Midbrain (tissue), 1 donor: Measurements from ENCODE around the gene TALDO1.
A peak's percentile ranks its signal among the peaks of the same experiment; 100 is the strongest.

Experiments used
- DNase-seq: peaks from one replicate; lab custom pipeline; 2025; lab: John Stamatoyannopoulos, UW

TALDO1 gene

GRCh38 chr11:769887-770641 is 22.8 kb downstream of the TALDO1 start:
- DNase-seq: no peak

DNA sequence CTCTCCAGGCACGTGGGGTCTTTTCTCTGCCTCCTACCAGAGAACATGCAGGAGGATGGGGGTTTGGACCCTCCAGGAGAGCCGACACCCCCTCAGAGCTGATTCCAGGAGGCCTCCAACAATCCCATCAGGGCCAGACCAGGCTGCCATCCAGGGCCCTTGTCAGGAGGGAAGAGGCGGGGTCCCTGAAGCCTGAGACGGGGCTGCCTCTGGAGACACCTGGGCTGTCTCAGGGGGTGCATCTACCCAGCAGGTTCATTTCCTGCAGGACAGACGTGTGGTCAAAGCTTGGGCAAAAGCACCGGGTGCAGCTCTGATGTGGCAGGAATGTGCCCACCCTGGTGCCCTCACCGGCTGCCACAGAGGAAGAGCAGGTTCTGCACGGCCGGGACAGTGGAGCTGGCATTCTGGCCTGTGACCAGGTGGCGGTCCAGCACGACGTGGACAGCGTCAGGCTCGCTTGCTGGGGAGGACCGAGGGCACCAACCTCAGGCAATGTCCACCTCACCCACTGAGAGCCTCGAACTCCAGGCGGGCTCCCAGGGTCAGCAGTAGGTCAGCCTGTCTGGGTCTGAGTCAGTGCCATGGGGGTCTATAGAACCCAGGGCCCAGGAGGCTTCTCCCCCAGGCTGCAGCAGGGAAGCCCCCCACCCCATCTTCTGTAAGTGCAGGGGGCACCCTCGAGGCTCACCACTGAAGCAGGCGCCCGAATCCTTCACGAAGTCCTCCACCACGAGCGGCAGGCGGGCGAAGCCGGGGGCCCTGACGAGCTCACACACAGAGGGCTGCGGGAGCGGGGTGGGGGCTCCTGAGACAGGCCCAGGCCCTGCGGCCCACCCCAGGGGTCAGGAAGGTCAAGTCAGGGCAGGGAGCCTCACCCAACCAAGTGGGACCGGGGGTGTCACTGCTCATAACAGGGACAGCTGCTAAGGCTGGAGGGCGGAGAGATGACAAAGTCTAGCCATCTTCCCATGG is 23.7 kb downstream of the TALDO1 start:
- no peak for DNase-seq

DNA sequence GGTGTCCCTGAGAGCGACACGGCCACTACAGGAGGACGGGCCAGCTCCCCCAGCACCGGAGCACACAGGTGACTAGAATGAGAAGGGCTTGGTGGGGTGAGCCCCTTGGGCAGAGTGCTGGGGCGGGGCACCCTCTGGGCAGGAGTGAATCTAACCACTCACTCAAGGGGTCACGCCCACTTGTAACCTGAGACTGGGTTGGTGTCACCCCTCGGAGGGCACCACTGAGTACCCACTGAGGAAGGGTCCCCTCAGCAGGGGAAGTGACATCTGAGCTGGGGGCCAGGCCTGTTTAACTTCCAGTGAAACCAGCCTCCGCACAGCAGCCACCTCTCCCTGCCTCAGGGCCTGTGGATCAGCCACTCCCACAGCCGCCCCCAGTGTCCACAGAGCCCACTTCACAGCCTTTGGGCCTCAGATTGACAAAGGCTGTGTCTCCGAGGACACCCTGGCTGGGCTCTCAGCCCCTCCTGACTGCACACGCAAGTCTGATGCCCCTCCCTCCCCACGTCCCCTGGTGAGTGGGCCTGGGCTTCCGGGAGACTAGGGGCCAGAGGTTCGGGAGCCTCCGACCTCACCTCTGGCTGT is 24.4 kb downstream of the TALDO1 start:
- DNase-seq: no peak

DNA sequence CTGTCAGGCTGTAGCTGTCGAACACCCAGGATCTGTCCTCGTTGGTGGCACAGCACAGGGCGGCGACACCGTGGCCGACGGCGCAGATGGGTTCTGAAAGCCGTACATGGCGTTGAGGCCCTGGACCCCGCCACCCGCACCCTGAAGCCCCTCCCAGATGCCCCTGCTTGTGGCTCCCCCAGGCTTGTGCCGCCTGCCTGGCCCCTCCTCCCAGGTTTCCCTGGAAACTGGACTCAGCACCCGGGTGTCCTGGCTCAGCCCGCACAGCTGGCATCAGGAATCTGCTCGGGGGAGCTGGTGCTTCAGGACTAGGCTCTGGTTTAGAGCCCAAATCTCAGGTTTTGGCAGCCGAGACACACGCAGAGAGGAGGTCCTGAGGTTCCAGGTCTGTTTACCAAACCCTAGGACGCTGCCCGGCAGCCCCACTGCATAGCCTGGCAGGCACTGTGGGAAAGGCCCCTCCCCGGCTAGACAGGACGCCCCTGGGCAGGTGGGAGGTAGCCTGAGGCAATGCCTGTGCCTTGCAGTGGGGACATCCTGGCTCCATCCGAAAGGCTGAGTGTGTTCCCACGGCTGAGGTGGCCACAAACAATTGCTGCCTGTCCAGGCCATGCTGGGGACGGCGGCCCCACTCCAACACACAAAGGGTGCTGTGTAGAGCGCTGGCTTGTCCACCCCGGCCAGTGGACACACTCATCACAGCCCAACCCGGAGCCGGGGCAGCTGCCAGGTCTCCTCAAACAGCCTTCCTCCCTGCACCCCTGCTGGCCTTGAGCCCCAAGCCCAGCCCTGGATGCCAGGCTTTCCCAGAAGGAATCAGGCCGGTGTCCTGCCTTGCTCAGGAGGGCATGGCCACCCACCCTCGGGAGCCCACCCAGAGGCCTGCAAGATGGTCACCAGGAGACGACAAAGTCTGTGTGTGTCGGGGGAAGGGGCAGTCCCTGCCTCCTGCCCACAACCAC is 25.4 kb downstream of the TALDO1 start:
- peak; percentile 92 for DNase-seq

- DNase-seq: no peak
These were observed 26.2 kb downstream of the TALDO1 start for GRCh38 chr11:773425-773824.

GRCh38 chr11:773830-774229 is 26.6 kb downstream of the TALDO1 start:
- DNase-seq: no peak

DNA sequence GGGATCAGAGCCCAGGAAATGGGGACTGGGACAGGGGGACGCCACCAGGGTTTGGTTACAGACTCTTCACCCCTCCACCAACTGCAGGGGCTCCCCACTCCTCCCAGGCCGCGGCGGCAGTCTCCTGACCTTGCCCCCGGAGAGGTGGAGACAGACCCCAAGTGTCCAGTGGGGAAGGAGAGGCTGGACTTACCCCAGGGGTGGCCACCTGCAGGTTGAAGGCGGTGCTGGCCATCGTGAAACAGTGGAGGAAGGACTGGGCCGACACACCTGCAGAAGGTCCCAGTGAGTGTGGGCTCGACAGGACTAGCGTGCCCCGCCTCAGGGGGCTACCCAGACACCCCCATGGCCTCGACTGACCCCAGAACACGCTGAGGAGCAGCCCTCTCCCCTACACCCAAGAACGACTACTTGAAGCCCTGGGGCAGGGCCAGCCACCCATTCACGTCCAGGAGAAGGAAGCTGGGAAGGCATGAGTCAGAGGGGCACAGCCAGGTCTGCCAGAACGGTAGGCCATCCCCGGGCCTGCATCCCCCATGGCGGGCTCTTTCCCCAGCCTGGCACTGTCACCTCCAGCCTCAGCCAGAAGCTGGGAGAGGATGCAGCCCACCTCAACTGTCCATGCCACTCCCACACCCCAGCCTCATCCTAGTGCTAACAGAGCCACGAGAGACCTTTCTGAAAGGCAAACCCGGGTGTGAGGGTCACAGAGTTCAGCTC is 27.8 kb downstream of the TALDO1 start:
- no peak for DNase-seq

- no peak for DNase-seq
These were observed 28.9 kb downstream of the TALDO1 start for GRCh38 chr11:776263-776560.

DNA sequence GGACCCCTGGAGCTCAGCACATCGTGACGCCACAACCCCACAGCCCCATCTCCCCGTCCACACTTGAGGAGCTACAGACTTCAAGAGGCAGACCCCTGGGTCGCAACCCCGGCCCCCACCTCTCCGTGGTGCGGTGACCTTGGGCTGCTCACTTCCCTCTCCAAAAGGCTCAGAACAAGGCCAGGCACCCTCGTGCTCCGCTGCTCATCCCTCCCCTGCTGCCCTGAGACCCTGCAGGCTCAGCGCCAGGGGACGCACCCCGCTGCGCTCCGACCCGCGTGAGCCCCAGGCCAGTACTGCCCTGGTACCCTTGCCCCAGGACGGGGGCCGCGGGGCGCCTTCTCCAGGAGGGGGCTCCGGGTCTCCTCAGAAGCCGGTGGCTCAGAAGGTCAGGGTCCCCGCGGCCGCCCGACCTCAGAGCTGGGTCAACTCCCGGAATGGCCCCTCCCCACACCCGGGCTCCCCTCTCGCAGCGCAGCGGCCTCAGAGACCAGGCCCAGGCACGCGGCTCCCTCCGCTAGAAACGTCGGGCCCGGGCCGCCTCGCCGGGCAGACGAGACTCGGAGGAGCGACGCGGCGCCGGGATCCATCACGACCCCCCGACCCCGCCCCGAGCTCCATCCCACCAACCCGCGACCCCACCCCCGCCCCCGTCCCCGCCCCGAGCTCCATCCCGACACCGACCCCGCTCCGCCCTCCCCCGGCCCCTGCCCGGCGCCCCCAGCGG is 29.5 kb downstream of the TALDO1 start:
- DNase-seq: no peak

DNA sequence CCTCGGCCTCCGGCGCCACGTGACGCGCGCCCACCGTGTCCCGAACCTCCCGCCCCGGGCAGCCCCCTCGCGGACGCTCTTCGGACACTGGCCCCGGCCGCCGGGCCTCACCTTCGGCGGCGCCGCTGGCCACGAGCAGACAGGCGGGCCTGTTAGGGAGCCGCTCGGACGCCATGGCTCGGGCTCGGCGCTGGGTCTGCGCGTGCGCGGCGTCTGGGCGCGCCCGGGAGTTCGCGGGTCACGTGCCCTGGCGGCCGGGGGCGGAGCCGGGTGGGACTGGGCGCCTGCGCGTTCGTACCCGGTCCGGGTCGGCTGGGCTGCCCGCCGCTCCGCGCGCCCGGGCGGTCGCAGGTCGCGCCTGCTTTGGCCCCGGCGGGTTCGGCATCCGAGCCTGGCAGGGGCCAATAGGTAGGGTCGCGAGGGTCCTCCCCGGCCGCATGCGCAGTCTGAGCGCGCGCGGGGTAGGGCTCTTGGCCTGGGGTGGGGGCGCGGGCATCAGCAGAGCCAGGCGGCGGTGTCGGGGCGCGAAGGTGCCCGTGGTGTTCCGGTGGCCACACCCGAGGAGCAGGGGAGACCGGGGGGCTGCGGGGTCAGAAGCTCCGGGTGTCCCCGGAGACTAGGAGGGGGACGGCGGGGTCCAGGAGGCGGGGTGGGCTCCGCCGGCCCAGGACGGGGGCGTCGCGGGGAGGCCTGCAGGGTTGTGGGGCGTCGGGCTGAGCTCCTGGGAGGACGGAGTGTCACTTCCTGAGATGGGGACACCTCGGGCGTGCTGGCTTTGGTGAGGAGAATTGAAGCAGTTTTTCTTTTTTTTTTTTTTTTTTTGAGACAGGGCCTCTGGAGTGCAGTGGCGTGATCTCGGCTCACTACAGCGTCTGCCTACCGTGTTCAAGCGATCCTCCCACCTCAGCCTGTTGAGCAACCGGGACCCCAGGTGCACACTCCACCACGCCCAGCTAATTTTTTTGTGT is 30.3 kb downstream of the TALDO1 start, which contains the start of gene GATD1:
Gene GATD1, minus strand, starts transcription at position 200 of the 968 bp plus-strand sequence. Its CDS starts 25 bp downstream, at position 175.
- peak; percentile 83 for DNase-seq

- DNase-seq: no peak
These were observed 32.0 kb downstream of the TALDO1 start for GRCh38 chr11:778976-779954.

GRCh38 chr11:779955-780532 is 32.8 kb downstream of the TALDO1 start:
- no peak for DNase-seq

DNA sequence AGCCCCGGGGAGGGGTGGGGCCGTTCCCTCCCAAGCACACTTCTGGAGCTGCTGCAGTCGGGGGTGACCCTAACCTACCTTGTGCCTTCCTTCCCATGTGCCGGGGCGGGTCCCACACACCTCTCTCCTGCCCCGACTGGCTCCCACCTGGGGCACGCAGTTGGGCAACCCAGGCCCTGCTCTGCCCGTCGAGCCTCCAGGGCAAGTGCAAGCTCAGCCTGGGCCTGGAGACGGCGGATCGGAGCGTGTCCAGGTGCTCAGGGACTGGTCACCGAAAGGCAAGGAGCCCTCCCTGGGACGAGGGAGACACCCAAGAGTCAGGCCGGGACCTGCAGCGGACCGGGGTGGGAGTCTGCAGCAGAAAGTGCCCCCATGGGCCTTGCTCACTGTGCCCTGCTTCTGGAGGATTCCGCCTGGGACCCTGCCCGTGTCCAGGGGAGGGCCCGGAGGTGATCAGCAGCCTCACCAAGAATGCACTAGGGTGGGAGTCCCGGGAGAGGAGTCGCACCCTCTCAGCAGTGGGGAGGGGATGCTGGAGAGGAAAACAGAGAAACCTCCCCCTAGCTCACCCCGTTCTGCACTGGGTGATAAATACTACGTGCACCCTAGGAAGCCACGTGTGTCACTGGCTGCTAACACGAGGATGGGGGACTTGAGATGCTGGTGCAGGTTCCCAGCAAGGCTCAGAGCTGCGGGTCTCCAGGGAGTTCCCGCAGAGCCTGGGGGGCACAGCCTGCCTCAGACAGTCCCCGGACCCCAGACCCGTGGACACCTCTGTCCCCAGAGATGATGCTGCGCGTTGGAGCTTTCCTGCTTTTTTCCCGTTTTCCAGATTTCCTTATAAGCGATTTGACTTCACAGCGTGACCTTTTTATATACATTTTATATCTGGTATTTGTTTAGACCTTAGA is 35.3 kb downstream of the TALDO1 start:
- no peak for DNase-seq

DNA sequence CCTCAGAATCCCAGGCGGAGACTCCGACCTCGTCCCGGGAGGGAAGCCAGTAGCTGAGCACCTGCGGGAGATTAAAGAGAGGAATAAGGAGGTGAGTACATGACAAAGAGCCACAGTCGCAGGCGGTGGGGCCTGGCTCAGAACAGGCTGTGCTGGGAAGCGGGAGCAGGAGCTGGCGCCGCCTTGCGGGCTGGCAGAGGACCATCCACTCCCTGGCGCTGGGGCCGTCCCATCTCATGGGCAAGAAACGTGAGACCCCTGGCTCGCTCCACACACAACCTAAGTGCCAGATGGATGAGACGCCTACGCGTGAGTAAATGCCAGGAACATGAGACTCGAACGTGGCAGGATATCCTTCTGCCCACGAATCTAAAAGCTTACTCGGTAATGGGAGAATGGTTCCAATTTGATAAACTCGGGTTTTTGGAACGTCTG is 36.3 kb downstream of the TALDO1 start:
- DNase-seq: peak; percentile 81

- DNase-seq: no peak
These were observed 39.2 kb downstream of the TALDO1 start for GRCh38 chr11:786235-787083.
